Measurements from ENCODE around the gene POU2AF2.
"Not testable (repeated sequence)": the region's sequence is repeated elsewhere in the genome, so short reads cannot be mapped to it uniquely, and the experiment has no call there.

Gene POU2AF2

GRCh38 chr11:111310088-111310487 is 64.6 kb downstream of the POU2AF2 start:
- TF ChIP-seq CTCF (IDR thresholded peaks at IDR 0.05; ENCODE audit: low read depth, low read length) = no peak
- no peak for DNase-seq (ENCODE audit: extremely low read depth, low read depth)

GRCh38 chr11:111310723-111311122 is 65.2 kb downstream of the POU2AF2 start:
- no peak for TF ChIP-seq CTCF (IDR thresholded peaks at IDR 0.05; ENCODE audit: low read depth, low read length)
- no peak for DNase-seq (ENCODE audit: extremely low read depth, low read depth)

- TF ChIP-seq CTCF (IDR thresholded peaks at IDR 0.05; ENCODE audit: low read depth, low read length) = no peak
- no peak for DNase-seq (ENCODE audit: extremely low read depth, low read depth)
Observed at GRCh38 chr11:111312076-111312475, 66.6 kb downstream of the POU2AF2 start.

- DNase-seq (ENCODE audit: extremely low read depth, low read depth) = no peak
- TF ChIP-seq CTCF (IDR thresholded peaks at IDR 0.05; ENCODE audit: low read depth, low read length) = no peak
Observed at GRCh38 chr11:111319296-111319695, 73.8 kb downstream of the POU2AF2 start.

- DNase-seq (ENCODE audit: extremely low read depth, low read depth) = not testable (repeated sequence)
Observed at GRCh38 chr11:111320199-111320598, 74.7 kb downstream of the POU2AF2 start.

DNA sequence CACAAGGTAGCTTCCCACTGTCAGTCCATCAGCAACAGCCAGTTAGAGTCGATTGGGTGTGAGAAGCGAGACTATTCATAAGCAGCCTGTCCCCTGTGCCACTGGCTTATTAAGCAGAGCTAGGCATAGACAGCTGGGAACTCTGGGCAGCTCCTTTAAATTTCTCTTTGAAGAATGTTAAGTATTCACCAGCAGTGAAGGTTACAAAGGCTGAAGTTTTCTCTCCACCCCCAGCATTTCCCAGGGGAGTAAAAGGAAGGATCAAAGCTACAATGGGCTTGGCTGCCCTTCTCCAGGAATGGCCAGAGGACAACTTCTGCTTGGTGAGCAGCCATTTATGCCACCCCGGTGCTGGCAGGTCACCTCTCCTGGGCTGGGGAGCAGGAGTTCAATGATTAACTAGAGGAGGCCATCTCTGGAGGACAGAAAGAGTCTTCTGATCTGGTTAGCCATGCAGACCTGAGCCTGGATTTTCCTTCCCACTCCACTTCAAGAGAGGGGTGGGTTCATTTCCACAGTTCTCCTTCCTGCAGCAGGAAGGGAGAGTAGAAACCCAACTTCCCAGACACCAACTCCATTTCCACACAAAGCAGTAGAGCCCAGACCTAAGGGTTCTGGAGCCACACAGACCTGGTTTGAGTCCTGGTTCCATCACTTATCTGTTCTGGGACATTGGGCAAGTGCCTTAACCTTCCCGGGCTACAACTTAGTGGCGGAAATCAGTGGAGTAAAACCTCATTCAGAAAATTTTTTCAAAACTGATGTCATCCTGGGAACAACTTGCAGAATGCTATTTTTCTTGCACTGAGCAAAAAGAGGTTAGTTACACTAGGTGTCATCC is 75.4 kb downstream of the POU2AF2 start:
- DNase-seq (ENCODE audit: extremely low read depth, low read depth) = no peak
- no peak for TF ChIP-seq CTCF (IDR thresholded peaks at IDR 0.05; ENCODE audit: low read depth, low read length)

DNA sequence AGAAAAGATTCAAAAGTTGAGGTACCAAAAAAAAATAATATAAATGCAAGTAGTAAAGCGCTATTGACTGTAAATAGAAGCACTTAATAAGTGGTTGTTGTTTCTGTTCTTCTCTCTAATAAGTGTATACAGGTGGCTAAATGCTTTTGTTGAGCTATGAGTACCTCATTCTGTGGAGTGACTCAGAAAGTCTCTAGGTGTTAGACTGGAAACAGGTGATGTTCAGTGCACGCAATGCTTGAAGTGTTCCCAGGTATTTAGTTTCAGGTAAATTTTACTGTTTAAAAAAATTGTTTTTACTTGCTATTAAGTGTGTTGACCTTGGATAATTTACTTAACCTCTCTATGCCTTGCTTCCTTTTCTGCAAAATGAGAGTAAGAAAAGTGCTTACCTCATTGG is 77.0 kb downstream of the POU2AF2 start:
- TF ChIP-seq CTCF (IDR thresholded peaks at IDR 0.05; ENCODE audit: low read depth, low read length) = no peak

GRCh38 chr11:111324277-111324720 is 78.8 kb downstream of the POU2AF2 start:
- TF ChIP-seq CTCF (IDR thresholded peaks at IDR 0.05; ENCODE audit: low read depth, low read length) = no peak
- peak; percentile 52 for DNase-seq (ENCODE audit: extremely low read depth, low read depth)

More for the DNA sequence above, 77.0 kb downstream of the POU2AF2 start:
- DNase-seq (ENCODE audit: extremely low read depth, low read depth) = no peak

Data from AG09319 (cell line).